HepG2 (cell line): ENCODE results near the gene MGMT. TPM values are rescaled to one million over a fixed set of nuclear protein-coding genes. Genes with fewer than 3 reads are reported as not detected.

ENCODE experiments used
- ARID2 ChIP-seq: sonication (generic); formaldehyde crosslinking; IDR thresholded peaks from 2 replicates; pipeline ENCODE4 v1.8.1; 2022; ENCODE audit warnings: mild to moderate bottlenecking, missing genetic modification reagents, borderline replicate concordance
- CENPX ChIP-seq: sonication (generic); formaldehyde crosslinking; IDR thresholded peaks from 2 replicates; pipeline ENCODE4 v1.9.0; 2021; ENCODE audit warnings: mild to moderate bottlenecking, missing genetic modification reagents, moderate library complexity
- FOSL1 ChIP-seq: sonication (generic); formaldehyde crosslinking; IDR thresholded peaks from 2 replicates; pipeline ENCODE4 v1.9.0; 2021; ENCODE audit warnings: missing genetic modification reagents, borderline replicate concordance
- GABPB1 ChIP-seq: IDR thresholded peaks from 2 replicates; pipeline ENCODE4 v1.6.1; 2016; ENCODE audit warnings: mild to moderate bottlenecking, missing genetic modification reagents, moderate library complexity, missing compliant biosample characterization
- HMGXB3 ChIP-seq: sonication (generic); formaldehyde crosslinking; IDR thresholded peaks from 2 replicates; pipeline ENCODE4 v1.4.0; 2020; ENCODE audit warnings: missing genetic modification reagents, borderline replicate concordance
- HNRNPH1 ChIP-seq: fragments of 200-400 bp; formaldehyde crosslinking; optimal IDR thresholded peaks from 2 replicates; pipeline ENCODE3; 2017; ENCODE audit warnings: mild to moderate bottlenecking, low read depth, low read length
- HNRNPLL ChIP-seq: fragments of 200-400 bp; formaldehyde crosslinking; IDR thresholded peaks from 2 replicates; pipeline ENCODE4 v1.6.1; 2017; ENCODE audit warnings: mild to moderate bottlenecking, low read depth, low read length; ENCODE audit not compliant: poor library complexity, severe bottlenecking
- MLLT10 ChIP-seq: sonication (generic); formaldehyde crosslinking; IDR thresholded peaks from 2 replicates; pipeline ENCODE4 v1.4.0; 2020; ENCODE audit warnings: missing genetic modification reagents
- PRMT3 ChIP-seq: sonication (generic); formaldehyde crosslinking; IDR thresholded peaks from 2 replicates; pipeline ENCODE4 v1.8.1; 2022; ENCODE audit warnings: low read depth, mild to moderate bottlenecking, moderate library complexity, missing genetic modification reagents, borderline replicate concordance
- RXRA ChIP-seq: sonication (generic); formaldehyde crosslinking; IDR thresholded peaks from 2 replicates; pipeline ENCODE4 v1.5.1; 2020; ENCODE audit warnings: missing genetic modification reagents
- SNAPC2 ChIP-seq: sonication (generic); formaldehyde crosslinking; IDR thresholded peaks from 2 replicates; pipeline ENCODE4 v1.8.1; 2022; ENCODE audit warnings: mild to moderate bottlenecking, missing genetic modification reagents
- SP140L ChIP-seq: sonication (generic); formaldehyde crosslinking; IDR thresholded peaks from 2 replicates; pipeline ENCODE4 v1.4.0; 2020; ENCODE audit warnings: missing genetic modification reagents, borderline replicate concordance
- SP5 ChIP-seq: IDR thresholded peaks from 2 replicates; pipeline ENCODE4 v1.6.1; 2016; ENCODE audit warnings: low read depth, borderline replicate concordance
- THYN1 ChIP-seq: sonication (generic); formaldehyde crosslinking; IDR thresholded peaks from 2 replicates; pipeline ENCODE4 v1.8.1; 2023; ENCODE audit warnings: low read depth, mild to moderate bottlenecking, moderate library complexity, missing genetic modification reagents, borderline replicate concordance
- ZMAT3 ChIP-seq: sonication (generic); formaldehyde crosslinking; conservative IDR thresholded peaks from 2 replicates; pipeline ENCODE4 v1.7.0; 2021; ENCODE audit warnings: missing genetic modification reagents
- ZNF17 ChIP-seq: sonication (generic); formaldehyde crosslinking; IDR thresholded peaks from 2 replicates; pipeline ENCODE4 v1.5.0; 2020; ENCODE audit warnings: mild to moderate bottlenecking, missing genetic modification reagents
- ZNF33B ChIP-seq: sonication (generic); formaldehyde crosslinking; IDR thresholded peaks from 2 replicates; pipeline ENCODE4 v1.5.1; 2020; ENCODE audit warnings: mild to moderate bottlenecking, missing genetic modification reagents
- ZNF546 ChIP-seq: sonication (generic); formaldehyde crosslinking; conservative IDR thresholded peaks from 2 replicates; pipeline ENCODE4 v1.8.1; 2023; ENCODE audit warnings: mild to moderate bottlenecking, missing genetic modification reagents
- ZNF550 ChIP-seq: sonication (generic); formaldehyde crosslinking; IDR thresholded peaks from 2 replicates; pipeline ENCODE4 v1.4.0; 2020; ENCODE audit warnings: mild to moderate bottlenecking, missing genetic modification reagents, borderline replicate concordance
- polyA plus RNA-seq, 8 experiments: library from polyadenylated mRNA; depleted of rRNA in 3 of 8; stranded (reverse) in 7 of 8; unstranded in 1 of 8; fragments of >200 nt; fragmentation: Illumina TruSeq in 4 of 8; extraction: Trizol in 4 of 8; gene quantifications; 2 replicates each; pipeline versions ENCODE4 v1.2.1 to v1.2.3, GENCODE V29; 2011 to 2016; ENCODE audit warnings: low read depth in 4 of 8, missing spikeins in 1 of 8, mixed read lengths in 1 of 8; ENCODE audit not compliant: insufficient read depth in 1 of 8
- total RNA-seq, 5 experiments: library from RNA; depleted of rRNA; stranded (reverse); fragments of >200 nt; fragmentation: Illumina TruSeq; extraction: Trizol; gene quantifications; 2 replicates each; pipeline ENCODE4 v1.2.3, GENCODE V29; 2016; ENCODE audit warnings: low read depth in 1 of 5
- TF ChIP-seq, protein P1 (sequence below): sonication (generic); formaldehyde crosslinking; IDR thresholded peaks from 2 replicates; pipeline ENCODE4 v1.5.1; 2020; ENCODE audit warnings: missing genetic modification reagents, mild to moderate bottlenecking, borderline replicate concordance
- TF ChIP-seq, protein P2 (sequence below): sonication (generic); formaldehyde crosslinking; IDR thresholded peaks from 2 replicates; pipeline ENCODE4 v1.4.0; 2020; ENCODE audit warnings: missing genetic modification reagents

Gene MGMT
- total and polyA plus RNA-seq, 2 of the 13 experiments (the other 11 are each of a cell fraction or from before 2014, with no cell fraction given), result 12.0 to 19.5 TPM

DNA sequence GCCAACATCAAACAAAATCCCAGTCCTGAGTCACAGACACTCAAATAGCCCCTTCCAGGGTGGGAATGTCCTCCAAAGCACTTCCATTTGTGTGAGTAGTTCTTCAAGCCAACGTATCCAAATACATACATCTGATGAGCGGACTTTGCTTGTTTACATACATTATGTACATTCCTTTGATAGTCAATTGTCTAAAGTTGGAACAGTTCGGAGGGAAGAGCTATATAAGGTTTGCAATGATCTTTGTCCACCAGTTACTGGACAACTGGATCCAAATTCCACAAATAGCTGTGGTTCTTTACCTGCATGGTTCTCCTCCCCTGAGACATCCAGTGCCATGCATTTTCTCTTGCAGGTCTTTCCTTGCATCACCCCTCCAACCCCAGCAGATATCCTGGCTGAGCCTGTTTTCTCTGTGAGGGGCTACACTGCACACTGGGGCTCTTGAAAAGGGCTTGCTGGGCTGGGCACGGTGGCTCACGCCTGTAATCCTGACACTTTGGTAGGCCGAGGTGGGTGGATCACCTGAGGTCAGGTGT is 4.7 kb upstream of the MGMT start (continued):
- TF ChIP-seq, protein P1, sequence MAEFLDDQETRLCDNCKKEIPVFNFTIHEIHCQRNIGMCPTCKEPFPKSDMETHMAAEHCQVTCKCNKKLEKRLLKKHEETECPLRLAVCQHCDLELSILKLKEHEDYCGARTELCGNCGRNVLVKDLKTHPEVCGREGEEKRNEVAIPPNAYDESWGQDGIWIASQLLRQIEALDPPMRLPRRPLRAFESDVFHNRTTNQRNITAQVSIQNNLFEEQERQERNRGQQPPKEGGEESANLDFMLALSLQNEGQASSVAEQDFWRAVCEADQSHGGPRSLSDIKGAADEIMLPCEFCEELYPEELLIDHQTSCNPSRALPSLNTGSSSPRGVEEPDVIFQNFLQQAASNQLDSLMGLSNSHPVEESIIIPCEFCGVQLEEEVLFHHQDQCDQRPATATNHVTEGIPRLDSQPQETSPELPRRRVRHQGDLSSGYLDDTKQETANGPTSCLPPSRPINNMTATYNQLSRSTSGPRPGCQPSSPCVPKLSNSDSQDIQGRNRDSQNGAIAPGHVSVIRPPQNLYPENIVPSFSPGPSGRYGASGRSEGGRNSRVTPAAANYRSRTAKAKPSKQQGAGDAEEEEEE (CRISPR knock-in tag), result no peak
- TF ChIP-seq SNAPC2 (0 out of 2 replicates have a peak, but pooled peaks have one; percentile 24), MLLT10 (no peak), ARID2 (no peak), ZMAT3 (no peak), HNRNPH1 (no peak), ZNF17 (CRISPR knock-in tag) (no peak), HMGXB3 (CRISPR knock-in tag) (no peak), SP140L (CRISPR knock-in tag) (no peak), PRMT3 (CRISPR knock-in tag) (no peak), GABPB1 (no peak), ZNF546 (CRISPR knock-in tag) (no peak), CENPX (no peak), HNRNPLL (no peak), RXRA (CRISPR knock-in tag) (no peak; the same call in 1 of the 2 replicates), ZNF33B (no peak), THYN1 (CRISPR knock-in tag) (no peak), ZNF550 (no peak), SP5 (CRISPR knock-in tag) (peak; percentile 89), FOSL1 (CRISPR knock-in tag) (no peak)
- TF ChIP-seq, protein P2, sequence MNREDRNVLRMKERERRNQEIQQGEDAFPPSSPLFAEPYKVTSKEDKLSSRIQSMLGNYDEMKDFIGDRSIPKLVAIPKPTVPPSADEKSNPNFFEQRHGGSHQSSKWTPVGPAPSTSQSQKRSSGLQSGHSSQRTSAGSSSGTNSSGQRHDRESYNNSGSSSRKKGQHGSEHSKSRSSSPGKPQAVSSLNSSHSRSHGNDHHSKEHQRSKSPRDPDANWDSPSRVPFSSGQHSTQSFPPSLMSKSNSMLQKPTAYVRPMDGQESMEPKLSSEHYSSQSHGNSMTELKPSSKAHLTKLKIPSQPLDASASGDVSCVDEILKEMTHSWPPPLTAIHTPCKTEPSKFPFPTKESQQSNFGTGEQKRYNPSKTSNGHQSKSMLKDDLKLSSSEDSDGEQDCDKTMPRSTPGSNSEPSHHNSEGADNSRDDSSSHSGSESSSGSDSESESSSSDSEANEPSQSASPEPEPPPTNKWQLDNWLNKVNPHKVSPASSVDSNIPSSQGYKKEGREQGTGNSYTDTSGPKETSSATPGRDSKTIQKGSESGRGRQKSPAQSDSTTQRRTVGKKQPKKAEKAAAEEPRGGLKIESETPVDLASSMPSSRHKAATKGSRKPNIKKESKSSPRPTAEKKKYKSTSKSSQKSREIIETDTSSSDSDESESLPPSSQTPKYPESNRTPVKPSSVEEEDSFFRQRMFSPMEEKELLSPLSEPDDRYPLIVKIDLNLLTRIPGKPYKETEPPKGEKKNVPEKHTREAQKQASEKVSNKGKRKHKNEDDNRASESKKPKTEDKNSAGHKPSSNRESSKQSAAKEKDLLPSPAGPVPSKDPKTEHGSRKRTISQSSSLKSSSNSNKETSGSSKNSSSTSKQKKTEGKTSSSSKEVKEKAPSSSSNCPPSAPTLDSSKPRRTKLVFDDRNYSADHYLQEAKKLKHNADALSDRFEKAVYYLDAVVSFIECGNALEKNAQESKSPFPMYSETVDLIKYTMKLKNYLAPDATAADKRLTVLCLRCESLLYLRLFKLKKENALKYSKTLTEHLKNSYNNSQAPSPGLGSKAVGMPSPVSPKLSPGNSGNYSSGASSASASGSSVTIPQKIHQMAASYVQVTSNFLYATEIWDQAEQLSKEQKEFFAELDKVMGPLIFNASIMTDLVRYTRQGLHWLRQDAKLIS, result no peak
